ENCODE results near the gene PVRIG.
"Not testable (repeated sequence)": the region's sequence is repeated elsewhere in the genome, so short reads cannot be mapped to it uniquely, and the experiment has no call there.

PVRIG gene

GRCh38 chr7:100192969-100193368 is 26.8 kb upstream of the PVRIG start:
- in situ Hi-C loops (cut with MboI; ENCODE audit: low sequenced_read_pairs) = no loop called here

- in situ Hi-C loops (cut with MboI; ENCODE audit: low sequenced_read_pairs) = no loop called here
These were observed 24.5 kb upstream of the PVRIG start for GRCh38 chr7:100195222-100195621.

- in situ Hi-C loops (cut with MboI; ENCODE audit: low sequenced_read_pairs) = not testable (repeated sequence)
These were observed 23.8 kb upstream of the PVRIG start for GRCh38 chr7:100195901-100196322.

GRCh38 chr7:100198266-100198665 is 21.5 kb upstream of the PVRIG start:
- in situ Hi-C loops (cut with MboI; ENCODE audit: low sequenced_read_pairs) = no loop called here

GRCh38 chr7:100200693-100201092 is 19.1 kb upstream of the PVRIG start:
- in situ Hi-C loops (cut with MboI; ENCODE audit: low sequenced_read_pairs) = loop anchor here (10.0 kb wide), 1 partner anchor 66 kb away; no protein-coding TSS in a partner anchor

GRCh38 chr7:100204454-100204853 is 15.3 kb upstream of the PVRIG start:
- in situ Hi-C loops (cut with MboI; ENCODE audit: low sequenced_read_pairs) = loop anchor here (10.0 kb wide), 1 partner anchor 70 kb away; no protein-coding TSS in a partner anchor

- in situ Hi-C loops (cut with MboI; ENCODE audit: low sequenced_read_pairs) = loop anchor here (10.0 kb wide), 1 partner anchor 74 kb away; no protein-coding TSS in a partner anchor
These were observed 10.8 kb upstream of the PVRIG start for GRCh38 chr7:100208911-100209408.

GRCh38 chr7:100209493-100209892 is 10.3 kb upstream of the PVRIG start:
- in situ Hi-C loops (cut with MboI; ENCODE audit: low sequenced_read_pairs) = loop anchor here (10.0 kb wide), 1 partner anchor 75 kb away; no protein-coding TSS in a partner anchor

- in situ Hi-C loops (cut with MboI; ENCODE audit: low sequenced_read_pairs) = no loop called here
These were observed 8.9 kb upstream of the PVRIG start for GRCh38 chr7:100210805-100211204.

- in situ Hi-C loops (cut with MboI; ENCODE audit: low sequenced_read_pairs) = no loop called here
These were observed 8.4 kb upstream of the PVRIG start for GRCh38 chr7:100211342-100211780.

GRCh38 chr7:100212631-100213286 is 7.0 kb upstream of the PVRIG start:
- in situ Hi-C loops (cut with MboI; ENCODE audit: low sequenced_read_pairs) = no loop called here

GRCh38 chr7:100213672-100214071 is 6.1 kb upstream of the PVRIG start:
- in situ Hi-C loops (cut with MboI; ENCODE audit: low sequenced_read_pairs) = no loop called here

- in situ Hi-C loops (cut with MboI; ENCODE audit: low sequenced_read_pairs) = not testable (repeated sequence)
These were observed 5.4 kb upstream of the PVRIG start for GRCh38 chr7:100214356-100214755.

GRCh38 chr7:100215895-100216294 is 3.9 kb upstream of the PVRIG start:
- in situ Hi-C loops (cut with MboI; ENCODE audit: low sequenced_read_pairs) = no loop called here

- in situ Hi-C loops (cut with MboI; ENCODE audit: low sequenced_read_pairs) = not testable (repeated sequence)
These were observed 1.8 kb upstream of the PVRIG start for GRCh38 chr7:100217934-100218333.

GRCh38 chr7:100219271-100219737 is 445 bp upstream of the PVRIG start:
- in situ Hi-C loops (cut with MboI; ENCODE audit: low sequenced_read_pairs) = no loop called here

GRCh38 chr7:100220586-100221230 is 959 bp downstream of the PVRIG start:
- in situ Hi-C loops (cut with MboI; ENCODE audit: low sequenced_read_pairs) = no loop called here

- in situ Hi-C loops (cut with MboI; ENCODE audit: low sequenced_read_pairs) = no loop called here
These were observed 1.5 kb downstream of the PVRIG start for GRCh38 chr7:100221231-100221718.

- in situ Hi-C loops (cut with MboI; ENCODE audit: low sequenced_read_pairs) = no loop called here
These were observed 2.2 kb downstream of the PVRIG start for GRCh38 chr7:100221767-100222444.

- in situ Hi-C loops (cut with MboI; ENCODE audit: low sequenced_read_pairs) = no loop called here
These were observed 2.8 kb downstream of the PVRIG start for GRCh38 chr7:100222445-100223132.
